Measurements from ENCODE around the gene RANBP10.
"Not testable (repeated sequence)": the region's sequence is repeated elsewhere in the genome, so short reads cannot be mapped to it uniquely, and the experiment has no call there.

RANBP10 gene

DNA sequence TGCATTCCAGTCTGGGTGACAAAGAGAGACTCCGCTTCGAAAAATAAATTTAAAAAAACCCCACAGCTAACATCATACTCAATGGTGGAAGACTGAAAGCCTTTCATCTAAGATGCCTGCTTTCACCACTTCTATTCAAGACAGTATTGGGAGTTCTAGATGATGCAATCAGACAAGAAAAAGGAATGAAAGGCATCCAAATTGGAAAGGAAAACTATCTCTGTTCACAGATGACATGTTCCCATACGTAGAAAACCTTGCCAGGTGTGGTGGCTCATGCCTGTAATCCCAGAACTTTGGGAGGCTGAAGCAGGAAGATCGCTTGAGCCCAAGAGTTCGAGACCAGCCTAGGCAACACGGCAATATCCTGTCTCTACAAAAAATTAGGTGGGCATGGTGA is 31.1 kb downstream of the RANBP10 start:
- DNase-seq: no peak

DNA sequence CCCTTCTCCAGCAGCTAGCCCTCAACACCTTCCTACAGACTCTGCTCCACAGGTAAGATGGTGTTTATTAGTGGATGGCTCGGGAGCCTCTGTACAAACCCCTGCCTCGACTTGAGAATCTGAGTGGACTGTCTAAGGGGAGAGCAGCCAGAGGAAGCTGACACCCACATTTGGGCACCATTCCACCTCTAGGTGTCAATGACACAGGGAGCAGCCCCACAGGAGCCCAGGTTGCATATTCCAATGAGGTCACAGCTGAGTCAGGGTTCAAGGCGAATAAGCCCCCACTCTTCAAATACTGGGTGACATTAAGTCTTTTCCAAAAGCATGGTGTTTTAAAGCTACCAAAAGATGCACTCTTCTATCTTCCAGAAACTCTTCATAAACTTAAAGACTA is 31.9 kb downstream of the RANBP10 start:
- no peak for DNase-seq

DNA sequence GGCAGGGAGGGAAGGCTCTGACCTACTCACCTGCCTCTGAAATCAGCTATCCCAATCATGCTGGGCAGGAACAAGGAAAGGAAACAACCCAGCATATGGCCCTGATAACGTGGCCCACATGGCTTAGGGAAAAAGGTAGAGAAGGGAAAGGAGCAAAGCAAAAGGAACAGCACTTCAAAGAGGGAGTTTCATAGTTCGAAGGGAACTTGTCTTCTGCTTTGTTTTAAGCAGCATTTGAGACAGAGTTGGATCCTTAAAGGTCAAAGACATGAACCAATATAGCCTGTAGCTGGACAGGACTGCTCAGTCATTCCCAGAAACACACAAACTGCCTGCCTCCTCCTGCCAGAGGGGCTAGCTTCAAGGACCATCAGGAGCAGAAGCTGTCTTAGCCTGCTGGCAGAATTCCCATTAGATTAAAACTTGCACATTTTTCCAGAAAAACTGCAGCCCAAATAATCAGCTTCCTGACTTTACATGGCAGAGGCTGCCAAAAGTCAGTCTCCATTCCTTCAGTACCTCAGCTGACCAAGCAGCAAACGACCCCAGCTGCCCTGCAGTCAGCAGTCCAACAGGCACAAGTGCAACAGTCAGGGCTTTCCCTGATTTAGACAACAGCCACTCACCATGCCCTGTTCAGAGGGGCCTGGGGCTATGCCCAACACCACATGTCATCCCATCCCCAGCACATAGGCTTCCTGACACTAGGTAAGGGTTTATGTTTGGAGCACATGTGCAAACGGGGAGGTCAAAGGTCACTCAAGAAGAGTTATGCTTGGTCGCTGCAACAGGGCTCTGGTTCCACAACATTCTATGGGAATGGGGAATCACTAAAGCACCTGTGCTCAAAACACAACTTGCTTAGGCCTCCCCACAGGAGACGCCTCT is 32.5 kb downstream of the RANBP10 start:
- no peak for DNase-seq

DNA sequence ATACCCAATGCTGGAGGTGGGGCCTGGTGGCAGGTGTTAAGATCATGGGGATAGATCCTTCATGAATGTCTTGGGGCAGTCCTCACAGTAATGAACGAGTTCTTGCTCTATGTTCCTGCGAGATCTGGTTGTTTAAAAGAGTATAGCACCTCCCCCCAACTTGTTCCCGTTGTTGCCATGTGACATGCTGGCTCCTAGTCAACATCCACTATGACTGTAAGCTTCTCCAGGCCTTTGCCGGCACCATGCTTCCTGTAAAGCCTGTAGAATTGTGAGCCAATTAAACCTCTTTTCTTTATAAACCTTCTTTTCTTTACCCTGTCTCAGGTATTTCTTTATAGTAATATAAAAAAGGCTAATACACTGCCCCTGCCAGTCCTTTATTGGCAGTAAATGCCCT is 33.3 kb downstream of the RANBP10 start:
- DNase-seq: no peak

DNA sequence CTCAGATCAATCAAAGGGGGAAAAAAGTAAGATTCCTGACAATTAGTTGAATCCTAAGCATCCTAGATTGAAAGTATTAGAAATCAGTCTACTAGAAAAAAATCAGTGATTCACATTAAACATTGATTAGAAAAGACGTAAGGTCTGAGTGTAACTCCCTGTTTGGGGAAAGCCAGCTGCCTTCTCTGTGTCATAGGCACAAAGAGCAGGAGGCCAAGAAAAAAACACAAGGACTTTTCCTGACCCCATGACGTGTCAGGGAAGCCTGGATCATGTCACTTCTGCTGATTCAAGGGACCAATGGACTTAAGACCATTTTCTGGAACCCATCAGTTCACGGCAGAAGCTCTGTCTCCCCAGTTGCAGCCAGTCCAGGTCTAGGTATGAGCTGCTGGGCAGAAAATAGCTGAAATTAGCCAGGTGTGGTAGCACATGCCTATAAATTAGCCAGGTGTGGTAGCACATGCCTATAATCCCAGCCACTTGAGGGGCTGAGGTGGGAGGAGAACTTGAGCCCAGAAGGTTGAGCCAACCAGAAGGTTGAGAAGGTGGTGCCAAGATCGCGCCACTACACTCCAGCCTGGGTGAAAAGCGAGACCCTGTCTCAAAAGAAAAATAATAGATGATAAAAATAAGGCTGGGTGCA is 35.9 kb downstream of the RANBP10 start:
- no peak for DNase-seq

DNA sequence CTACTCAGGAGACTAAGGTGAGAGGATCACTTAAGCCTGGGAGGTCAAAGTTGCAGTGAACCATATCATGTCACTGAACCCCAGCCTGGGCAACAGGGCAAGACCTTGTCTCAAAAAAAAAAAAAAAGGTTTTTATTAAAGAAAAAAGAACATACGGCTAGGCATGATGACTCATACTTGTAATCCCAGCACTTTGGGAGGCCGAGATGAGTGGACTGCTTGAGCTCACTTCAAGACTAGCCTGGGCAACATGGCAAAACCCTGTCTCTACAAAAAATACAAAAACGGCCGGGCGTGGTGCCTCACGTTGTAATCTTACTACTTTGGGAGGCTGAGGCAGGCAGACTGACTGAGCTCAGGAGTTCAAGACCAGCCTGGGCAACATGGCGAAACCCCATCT is 38.4 kb downstream of the RANBP10 start:
- DNase-seq: no peak

DNA sequence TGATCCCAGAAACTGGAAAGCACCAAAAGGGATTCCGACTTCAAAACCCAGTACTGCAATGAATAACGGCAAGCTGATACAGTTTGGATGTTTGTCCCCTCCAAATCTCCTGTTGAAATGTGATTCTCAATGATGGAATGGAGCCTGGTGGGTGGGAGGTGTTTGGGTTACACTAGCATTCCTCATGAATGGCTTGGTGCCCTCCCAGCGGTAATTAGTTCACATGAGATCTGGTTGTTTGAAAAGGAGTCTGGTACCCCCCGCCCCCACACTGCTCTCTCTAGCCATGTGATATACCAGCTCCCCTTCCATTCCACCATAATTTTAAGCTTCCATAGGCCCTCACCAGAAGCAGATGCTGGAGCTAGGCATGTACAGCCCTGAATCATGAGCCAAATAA is 40.1 kb downstream of the RANBP10 start:
- no peak for DNase-seq

DNA sequence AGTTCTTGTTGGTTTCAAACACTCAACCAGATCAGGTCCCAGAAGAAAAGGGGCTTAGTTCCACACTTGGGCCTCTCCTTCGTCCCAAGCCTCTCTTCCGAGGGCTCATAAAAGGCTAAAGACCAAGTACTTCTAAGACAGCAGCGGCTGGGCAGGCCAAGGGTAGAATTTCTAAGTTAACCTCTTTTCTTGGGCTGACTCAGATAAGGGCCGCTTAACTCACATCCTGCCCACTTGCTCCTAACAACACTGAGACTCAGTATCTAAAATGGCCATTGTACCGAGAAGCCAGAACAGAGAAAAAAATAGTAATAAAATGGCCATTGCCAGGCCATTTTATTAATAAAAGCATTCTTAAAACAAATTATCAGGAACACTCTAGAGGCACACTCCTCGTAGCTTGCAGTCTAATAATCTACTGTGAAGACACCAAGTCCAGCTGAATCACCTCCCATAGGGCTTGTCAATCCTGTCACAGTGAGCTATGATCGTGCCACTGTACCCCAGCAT is 42.1 kb downstream of the RANBP10 start:
- no peak for DNase-seq

DNA sequence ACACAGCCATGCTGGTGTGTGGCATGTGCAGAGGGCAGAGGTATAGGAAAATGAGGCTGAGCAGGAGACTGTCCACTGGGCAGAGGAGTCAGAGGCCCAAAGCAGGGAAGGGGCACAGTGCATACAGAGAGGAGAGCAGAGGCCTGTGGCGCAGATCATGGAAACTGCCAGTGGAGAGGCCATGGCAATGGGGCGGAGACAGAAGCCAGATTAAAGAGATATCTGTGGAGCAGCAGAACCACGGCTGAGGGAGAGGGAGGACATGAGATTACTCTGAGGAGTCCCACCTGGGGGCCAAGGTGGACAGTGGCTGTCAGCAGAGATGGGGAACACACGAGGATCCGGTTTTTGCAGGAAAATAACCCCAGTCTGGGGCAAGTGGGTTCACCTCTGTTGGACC is 43.3 kb downstream of the RANBP10 start:
- DNase-seq: no peak

DNA sequence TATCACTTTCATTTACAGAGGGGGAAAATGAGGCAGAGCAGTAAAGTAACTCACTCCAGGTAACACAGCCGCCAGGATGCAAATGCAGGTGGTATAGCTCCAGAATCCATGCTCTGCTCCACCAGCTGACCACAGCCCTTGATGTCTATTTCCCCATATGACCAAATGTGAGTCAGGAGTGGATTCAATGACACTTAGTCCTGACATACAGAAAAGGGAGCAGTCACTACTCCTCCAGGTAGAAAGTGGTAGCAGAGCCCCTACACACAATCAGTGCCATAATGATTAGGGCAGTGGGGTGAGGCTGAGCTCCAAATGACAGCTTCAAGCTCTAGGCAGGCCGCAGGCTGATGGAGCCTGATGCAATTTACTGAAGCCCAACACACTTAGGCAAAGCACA is 44.0 kb downstream of the RANBP10 start:
- no peak for DNase-seq

DNA sequence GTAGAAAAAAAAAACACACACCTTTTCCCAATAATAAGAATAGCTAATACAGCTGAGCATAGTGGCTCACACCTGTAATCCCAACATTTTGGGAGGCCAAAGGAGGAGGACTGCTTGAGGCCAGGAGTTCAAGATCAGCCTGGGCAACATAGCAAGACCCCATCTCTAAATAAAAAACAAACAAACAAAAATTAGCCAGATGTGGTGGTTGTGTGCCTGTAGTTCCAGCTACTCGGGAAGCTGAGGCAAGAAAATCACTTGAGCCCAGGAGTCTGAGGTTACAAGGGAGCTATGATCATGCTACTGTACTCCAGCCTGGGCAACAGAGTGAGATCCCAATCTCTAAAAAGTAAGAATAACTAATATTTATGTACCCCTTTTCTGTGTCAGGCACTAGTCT is 44.4 kb downstream of the RANBP10 start:
- no peak for DNase-seq

DNA sequence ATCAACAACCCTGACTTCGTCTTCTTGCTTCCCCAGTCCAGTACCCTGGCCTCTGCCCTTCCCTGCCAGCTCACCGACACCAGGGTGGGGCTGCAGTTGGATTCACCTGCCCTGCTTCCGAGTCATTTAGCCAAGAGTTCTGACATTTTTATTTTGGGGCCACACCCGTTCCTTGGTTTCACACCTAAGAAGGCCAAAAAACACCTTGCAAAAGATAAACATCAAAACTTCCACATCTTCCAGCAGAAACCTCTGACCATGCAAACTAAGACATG is 45.5 kb downstream of the RANBP10 start:
- DNase-seq: no peak

DNA sequence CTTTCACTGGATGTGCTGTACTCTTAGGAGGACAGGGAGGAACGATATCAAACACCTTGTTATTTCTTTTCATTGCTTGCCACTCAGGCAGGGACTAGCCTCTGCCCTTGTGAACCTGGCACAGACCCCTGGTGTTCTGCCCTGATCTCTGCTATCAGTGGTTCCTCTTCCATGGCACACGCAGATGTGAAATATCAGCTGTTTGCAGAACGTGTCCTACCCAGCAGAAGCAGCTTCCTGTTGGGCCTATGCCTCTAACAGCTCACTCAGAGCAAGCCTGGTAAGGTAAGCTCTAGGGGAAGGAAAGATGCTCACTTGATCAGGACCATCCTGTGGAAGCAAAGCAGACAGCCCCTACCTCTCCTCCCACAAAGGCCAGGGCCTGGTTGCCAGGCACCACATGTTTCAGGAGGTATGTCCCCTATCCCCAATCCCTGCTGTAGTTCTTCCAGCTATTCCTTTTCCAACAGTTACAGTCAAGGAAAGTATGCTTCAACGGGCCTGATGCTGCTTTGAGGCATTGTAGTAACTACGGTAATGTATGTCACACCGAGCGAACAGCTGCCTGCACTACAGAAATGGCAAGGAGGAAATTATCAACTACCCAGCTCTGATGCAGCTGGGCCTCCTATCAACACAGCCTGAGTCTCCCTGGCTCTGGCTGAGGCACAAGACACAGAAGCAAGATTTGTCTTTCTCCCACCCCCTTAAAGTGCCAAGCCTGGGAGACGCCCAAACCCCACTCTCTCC is 46.0 kb downstream of the RANBP10 start:
- no peak for DNase-seq

DNA sequence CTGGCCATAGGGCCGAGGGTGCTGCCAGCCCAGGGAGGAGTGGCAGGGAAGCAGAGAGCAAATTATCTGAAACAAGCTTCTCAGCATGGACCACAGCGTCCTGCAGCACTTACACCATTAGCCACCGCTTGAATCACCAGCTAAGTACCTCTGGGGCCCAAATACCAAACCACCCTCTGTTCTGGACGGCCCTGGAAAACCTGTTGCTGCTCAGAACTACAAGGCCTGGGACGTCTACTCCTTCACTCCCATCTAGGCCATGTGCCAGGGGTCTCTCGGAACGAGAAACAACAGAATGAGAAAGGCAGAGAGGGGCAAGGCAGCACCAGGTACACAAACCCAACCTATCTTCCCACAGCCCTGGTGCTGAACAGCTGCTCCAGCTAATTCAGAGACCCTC is 47.4 kb downstream of the RANBP10 start:
- DNase-seq: no peak

DNA sequence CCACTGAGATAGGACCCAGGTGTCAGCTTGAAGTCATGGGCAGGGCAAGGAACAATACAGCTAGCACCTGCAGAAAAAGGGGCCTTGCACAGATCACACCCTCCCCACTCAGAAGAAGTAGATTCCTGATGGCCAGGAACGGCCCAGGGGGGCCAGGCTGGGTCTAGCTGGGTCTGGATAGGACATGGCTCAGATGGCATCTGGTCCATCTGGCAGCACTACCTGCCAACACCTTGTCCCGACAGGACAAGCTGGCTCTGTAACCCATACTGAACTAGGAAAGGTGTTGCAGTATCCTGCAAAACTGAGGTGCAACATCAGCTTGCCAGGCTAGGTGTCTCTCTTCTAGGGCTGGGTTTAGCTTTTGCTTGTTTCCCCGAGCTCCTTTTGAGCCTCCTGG is 48.4 kb downstream of the RANBP10 start:
- no peak for DNase-seq

DNA sequence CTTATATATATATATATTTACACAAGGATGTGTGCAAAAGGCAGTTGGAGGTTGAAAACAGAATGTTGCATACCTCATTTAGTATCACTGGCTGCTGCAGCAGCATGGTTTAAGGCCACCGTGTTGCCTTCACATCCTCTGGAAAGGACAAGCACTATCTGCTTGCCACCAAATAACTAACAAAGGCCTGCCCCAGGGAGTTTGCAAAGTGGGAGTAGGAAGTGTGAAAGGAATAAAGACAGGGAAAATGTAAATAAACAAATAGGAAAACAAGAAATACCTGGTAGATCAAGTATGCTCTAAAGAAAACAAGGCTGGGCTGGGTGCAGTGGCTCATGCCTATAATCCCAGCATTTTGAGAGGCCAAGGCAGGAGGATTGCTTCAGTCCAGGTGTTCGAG is 53.7 kb downstream of the RANBP10 start:
- DNase-seq: no peak

DNA sequence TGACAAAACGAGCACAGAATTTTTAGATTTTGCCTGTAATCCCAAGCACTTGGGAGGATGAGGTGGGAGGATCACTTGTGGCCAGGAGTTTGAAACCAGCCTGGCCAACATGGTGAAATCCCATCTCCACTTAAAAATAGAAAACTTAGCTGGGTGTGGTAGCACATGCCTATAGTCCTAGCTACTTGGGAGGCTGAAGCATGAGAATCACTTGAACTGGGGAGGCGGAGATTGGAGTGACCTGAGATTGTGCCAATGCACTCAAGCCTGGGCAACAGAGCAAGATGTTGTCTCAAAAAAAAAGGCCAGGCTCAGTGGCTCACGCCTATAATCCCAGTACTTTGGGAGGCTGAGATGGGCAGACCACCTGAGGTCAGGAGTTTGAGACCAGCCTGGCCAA is 55.0 kb downstream of the RANBP10 start:
- not testable (repeated sequence) for DNase-seq

DNA sequence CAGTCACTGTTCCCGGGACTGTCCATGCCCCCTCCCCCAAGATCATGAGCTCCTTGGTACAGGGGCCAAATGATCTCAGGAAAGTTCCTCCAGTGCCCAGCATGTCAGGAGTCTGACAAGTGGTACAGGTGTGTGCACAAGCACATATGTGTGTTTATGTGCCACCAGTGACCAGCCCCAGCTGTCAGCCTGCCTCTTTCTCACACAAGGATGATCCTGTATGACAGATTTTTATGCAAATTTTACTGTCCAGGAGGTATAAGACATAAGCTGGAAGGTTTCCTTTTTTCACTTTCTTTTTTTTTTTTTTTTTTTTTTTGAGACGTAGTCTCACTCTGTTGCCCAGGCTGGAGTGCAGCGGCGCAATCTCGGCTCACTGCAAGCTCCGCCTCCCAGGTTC is 55.9 kb downstream of the RANBP10 start:
- no peak for DNase-seq

DNA sequence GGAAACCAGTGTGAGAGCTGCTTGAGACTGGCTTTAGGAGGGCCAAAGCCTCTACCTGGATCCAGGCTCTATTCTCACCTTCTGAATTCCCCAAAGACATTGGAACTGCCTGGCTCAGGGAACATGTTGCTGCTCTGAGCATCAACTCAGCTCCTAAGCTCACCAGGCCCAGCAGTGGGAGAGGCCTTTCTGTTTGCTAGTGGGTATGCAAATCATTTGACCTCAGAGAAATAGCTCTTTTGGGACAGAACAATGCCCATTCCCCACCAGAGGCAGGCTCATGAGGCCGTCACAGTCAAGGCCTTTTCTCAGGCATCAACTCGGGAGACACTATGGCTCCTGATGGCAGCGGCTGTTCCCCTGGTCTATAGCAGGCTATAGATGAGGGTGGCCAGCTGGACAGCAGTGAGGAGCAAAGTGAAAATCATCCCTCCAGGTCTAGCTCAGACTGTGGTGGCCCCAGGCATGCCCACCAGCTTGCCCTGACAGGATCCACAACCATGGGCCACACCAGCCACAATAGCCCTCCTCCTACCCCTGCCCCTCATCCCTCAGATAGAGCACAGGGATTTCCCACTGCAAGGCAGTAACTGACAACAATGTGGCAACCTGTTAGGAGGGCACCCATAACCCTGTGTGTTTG is 56.8 kb downstream of the RANBP10 start:
- DNase-seq: no peak

DNA sequence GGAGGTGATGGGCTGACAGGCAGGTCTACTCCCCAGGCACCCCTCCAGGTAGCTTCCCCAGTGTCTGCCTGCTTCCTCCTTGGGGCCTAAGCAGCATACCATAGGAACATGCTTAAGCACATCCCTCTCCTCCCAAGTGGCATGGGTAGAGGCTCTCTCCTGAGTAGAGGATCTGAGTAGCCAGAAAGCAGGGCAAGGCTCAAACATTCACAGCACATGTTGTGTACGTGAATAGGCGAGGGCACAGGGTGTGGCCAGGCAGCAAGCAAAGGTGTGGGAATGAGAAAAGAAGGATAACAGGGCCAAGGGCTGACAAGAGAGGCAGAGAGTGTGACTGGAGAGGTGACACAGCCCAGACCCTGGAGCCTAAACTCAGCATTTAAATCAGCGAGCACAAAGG is 57.5 kb downstream of the RANBP10 start:
- DNase-seq: no peak

DNA sequence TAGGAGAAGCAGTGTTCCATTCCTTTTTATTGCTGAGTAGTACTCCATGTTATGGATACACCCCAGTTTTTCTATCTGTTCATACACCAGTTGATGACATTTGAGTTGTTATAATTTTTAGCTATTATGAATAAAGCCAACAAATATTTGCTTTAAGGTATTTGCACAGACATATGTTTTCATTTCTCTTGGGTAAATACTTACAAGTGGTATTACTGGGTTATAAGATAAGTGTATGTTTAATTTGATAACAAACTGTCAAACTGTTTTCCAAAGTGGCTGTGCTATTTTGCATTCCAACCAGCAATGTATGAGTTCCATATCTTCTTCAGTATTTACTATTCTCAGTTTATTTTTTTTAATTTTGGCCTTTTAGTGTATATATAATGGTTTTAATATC is 59.5 kb downstream of the RANBP10 start:
- no peak for DNase-seq

DNA sequence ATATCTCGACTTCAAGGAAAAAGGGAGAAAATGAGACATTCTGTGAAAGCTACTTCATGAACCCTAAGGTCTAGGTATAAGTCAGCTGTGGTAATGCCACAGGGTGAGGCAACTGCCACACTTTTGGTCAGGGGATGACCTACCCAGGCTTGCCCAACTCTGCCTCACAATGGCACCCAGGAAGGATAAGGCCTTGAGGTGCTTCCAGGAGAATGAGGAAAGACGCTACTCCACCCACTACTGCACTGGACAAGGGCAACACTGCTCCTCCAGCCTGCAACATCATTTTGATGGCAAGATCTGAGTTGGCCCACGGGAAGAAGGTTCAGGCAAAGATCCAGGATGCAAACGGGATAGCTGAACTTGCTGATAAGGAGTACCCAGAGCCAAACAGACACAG is 65.2 kb downstream of the RANBP10 start:
- no peak for DNase-seq

DNA sequence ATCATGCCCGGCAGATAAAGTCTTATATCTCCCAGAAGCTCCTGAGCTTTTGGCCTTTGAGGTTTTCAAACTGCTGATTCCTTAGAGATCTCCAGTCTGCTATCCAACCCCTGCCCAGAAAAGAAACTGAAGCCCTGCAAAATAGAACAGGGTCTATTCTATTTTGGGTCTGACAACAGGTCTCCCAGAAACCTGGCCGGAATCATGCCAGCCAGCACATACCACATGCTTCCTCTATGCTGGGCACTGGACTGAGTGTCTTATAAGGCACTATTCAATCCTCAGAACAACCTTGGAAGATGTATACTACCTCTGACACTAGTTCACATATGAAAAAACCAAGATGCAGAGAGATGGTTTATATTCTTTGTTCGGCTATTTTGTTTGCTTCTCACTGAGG is 66.0 kb downstream of the RANBP10 start:
- no peak for DNase-seq

DNA sequence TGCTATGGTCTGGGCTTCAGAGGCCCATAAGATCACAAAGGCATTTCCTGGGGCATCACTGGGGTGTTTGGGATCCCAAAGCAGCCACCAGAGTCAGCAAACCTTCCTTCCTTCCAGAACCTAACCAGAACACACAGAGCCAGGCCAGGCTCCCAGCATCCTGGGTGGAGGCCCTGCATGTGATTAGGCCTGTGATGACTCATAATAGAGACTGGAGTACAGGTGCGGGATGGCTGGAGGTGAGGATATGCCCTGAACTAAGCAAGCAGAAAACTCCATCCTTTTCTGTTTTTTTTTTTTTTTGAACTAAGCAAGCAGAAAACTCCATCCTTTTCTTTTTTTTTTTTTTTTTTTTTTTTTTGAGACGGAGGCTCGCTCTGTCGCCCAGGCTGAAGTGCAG is 69.5 kb downstream of the RANBP10 start:
- DNase-seq: no peak

Data from SHP77 (cell line).